ENCODE data around the gene ASB5. TPM values are rescaled to one million over a fixed set of nuclear protein-coding genes. Genes with fewer than 3 reads are reported as not detected.
"Not testable (repeated sequence)": the region's sequence is repeated elsewhere in the genome, so short reads cannot be mapped to it uniquely, and the experiment has no call there.

The ASB5 gene
- total RNA-seq, 4 donors from 2014 or later = 21.8 to 69.1 (median 25.9) TPM

DNA sequence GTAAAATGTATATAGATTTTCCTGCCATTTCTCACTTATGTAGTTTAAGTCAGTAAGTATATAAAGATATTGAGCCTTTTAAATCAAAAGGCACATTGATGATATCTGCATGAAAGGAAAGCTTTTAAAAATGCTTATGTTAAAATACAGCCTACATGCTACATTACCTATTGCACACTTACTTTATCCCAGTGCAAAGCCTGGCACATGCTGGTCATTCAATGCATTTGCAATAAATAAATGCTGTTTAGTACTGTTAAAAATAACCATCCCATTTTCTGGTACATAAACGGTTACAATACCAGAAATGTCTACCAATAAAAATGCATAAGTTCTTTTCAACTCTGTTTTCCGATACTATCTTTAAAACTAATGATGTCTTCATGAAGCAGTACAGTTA is 51.5 kb downstream of the ASB5 start:
- H3K4me1 ChIP-seq = no peaks in the 10 kb centered on the region
- WGBS, 2 donors (ENCODE audit: low coverage in 1 of 2) = 75 to 85% methylated on average over 2 of the region's 2 CpGs
- H3K36me3 ChIP-seq = no peaks in the 10 kb centered on the region
- no peak overlapping the region for H3K27ac ChIP-seq
- TF ChIP-seq, protein P1, sequence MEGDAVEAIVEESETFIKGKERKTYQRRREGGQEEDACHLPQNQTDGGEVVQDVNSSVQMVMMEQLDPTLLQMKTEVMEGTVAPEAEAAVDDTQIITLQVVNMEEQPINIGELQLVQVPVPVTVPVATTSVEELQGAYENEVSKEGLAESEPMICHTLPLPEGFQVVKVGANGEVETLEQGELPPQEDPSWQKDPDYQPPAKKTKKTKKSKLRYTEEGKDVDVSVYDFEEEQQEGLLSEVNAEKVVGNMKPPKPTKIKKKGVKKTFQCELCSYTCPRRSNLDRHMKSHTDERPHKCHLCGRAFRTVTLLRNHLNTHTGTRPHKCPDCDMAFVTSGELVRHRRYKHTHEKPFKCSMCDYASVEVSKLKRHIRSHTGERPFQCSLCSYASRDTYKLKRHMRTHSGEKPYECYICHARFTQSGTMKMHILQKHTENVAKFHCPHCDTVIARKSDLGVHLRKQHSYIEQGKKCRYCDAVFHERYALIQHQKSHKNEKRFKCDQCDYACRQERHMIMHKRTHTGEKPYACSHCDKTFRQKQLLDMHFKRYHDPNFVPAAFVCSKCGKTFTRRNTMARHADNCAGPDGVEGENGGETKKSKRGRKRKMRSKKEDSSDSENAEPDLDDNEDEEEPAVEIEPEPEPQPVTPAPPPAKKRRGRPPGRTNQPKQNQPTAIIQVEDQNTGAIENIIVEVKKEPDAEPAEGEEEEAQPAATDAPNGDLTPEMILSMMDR (IDR thresholded peaks at IDR 0.05) = no peak
- TF ChIP-seq EP300 (IDR thresholded peaks at IDR 0.05) = no peak
- TF ChIP-seq POLR2AphosphoS5 (IDR thresholded peaks at IDR 0.05) = no peak
- TF ChIP-seq POLR2A (IDR thresholded peaks at IDR 0.05) = no peak
- H3K4me3 ChIP-seq = no peak overlapping the region
- H3K9me3 ChIP-seq = no peaks in the 10 kb centered on the region
- ATAC-seq = no peak
- no peaks in the 10 kb centered on the region for H3K27me3 ChIP-seq

DNA sequence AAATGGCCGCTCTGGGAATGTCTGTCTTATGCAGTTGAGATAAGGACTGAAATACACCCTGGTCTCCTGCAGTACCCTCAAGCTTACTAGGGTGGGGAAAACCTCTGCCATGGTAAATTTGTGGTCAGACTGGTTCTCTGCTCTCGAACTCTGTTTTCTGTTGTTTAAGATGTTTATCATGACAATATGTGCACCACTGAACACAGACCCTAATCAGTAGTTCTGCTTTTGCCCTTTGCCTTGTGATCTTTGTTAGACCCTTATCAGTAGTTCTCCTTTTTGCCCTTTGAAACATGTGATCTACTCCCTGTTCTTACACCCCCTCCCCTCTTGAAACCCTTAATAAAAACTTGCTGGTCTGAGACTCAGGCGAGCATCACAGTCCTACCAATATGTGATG is 56.7 kb downstream of the ASB5 start:
- not testable (repeated sequence) for H3K27me3 ChIP-seq, H3K27ac ChIP-seq, H3K4me3 ChIP-seq, H3K36me3 ChIP-seq, ATAC-seq, H3K4me1 ChIP-seq, H3K9me3 ChIP-seq
- WGBS, 2 donors (ENCODE audit: low coverage in 1 of 2) = 82 to 89% methylated on average over 3 of the region's 3 CpGs

DNA sequence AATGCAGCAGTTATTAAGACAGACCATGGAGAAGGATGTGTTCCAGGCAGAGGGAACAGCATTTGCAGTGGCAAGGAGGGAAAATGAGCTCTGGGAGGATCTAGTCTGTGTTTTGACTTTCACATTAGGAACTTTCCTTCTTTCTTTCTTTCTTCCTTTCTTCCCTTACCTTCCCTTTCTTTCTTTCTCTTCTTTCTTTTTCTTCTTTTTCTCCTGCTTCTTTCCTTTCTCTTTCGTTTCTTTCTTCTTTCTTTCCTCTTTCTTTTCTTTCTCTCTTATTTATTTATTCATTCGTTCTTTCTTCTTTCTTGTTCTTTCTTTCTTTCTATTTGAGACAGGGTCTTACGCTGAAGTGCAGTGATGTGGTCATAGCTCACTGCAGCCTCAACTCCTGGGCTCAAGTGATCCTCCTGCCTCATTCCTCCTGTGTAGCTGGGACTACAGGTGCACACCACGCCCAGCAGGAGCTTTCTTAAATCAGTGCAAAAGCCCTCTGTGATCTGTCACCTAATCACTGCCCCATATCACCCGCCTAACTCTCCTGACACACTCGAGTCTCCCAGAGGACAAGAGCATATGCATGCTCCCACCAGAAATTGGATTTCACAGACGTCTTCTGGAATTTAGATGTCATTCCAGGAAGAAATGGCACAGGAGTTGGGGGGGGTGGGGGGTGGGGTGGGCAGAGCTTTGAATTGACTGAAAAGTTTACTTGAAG is 58.3 kb downstream of the ASB5 start:
- Histone ChIP-seq H3K4me1 (no peaks in the 10 kb centered on the region), H3K27ac (no peak overlapping the region), H3K4me3 (no peak overlapping the region), H3K27me3 (no peaks in the 10 kb centered on the region), H3K9me3 (no peaks in the 10 kb centered on the region), H3K36me3 (no peaks in the 10 kb centered on the region)
- TF ChIP-seq, protein P1 (IDR thresholded peaks at IDR 0.05) = no peak
- ATAC-seq = no peak
- WGBS, 2 donors (ENCODE audit: low coverage in 1 of 2) = 77 to 89% methylated on average over 4 to 6 of the region's 7 CpGs

DNA sequence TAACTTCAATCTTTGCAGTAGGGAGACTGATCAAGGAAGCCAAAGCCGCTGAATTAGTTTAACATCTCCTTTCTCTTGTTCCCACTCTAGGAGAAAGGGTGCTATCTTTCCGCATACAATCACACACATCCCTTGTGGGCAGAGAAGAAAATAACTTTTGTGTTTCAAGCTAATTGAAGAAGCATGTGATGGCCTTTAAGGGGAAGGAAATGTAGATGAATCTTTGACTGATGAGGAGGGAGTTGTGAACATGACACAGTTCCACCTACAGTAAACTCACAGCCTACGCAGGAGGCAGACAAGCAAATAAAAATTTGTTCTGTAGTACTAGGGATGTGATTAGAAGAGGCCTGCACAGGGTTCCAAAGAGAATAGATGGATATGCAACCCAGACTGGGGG is 58.9 kb downstream of the ASB5 start:
- WGBS, 2 donors (ENCODE audit: low coverage in 1 of 2) = 75 to 80% methylated on average over 2 to 3 of the region's 3 CpGs
- no peak overlapping the region for H3K4me3 ChIP-seq
- H3K4me1 ChIP-seq = no peaks in the 10 kb centered on the region
- H3K9me3 ChIP-seq = no peaks in the 10 kb centered on the region
- no peaks in the 10 kb centered on the region for H3K27me3 ChIP-seq
- no peak for ATAC-seq
- no peaks in the 10 kb centered on the region for H3K36me3 ChIP-seq
- TF ChIP-seq, protein P1 (IDR thresholded peaks at IDR 0.05) = no peak
- TF ChIP-seq EP300 (IDR thresholded peaks at IDR 0.05) (no peak), POLR2AphosphoS5 (IDR thresholded peaks at IDR 0.05) (no peak), POLR2A (IDR thresholded peaks at IDR 0.05) (no peak)
- no peak overlapping the region for H3K27ac ChIP-seq

- Histone ChIP-seq H3K4me1 (no peaks in the 10 kb centered on the region), H3K36me3 (no peaks in the 10 kb centered on the region), H3K4me3 (no peak overlapping the region), H3K9me3 (no peaks in the 10 kb centered on the region), H3K27me3 (no peaks in the 10 kb centered on the region), H3K27ac (no peak overlapping the region)
- WGBS, 2 donors (ENCODE audit: low coverage in 1 of 2) = 63 to 93% methylated on average over 3 to 4 of the region's 4 CpGs
- TF ChIP-seq, protein P1 (IDR thresholded peaks at IDR 0.05) = no peak
- TF ChIP-seq EP300 (IDR thresholded peaks at IDR 0.05) (no peak), POLR2AphosphoS5 (IDR thresholded peaks at IDR 0.05) (no peak), POLR2A (IDR thresholded peaks at IDR 0.05) (no peak)
- ATAC-seq = no peak
Measured at GRCh38 chr4:176209535-176209934, 59.5 kb downstream of the ASB5 start.
